ENCODE data around the gene STMP1.
"Not testable (repeated sequence)": the region's sequence is repeated elsewhere in the genome, so short reads cannot be mapped to it uniquely, and the experiment has no call there.

The STMP1 gene

DNA sequence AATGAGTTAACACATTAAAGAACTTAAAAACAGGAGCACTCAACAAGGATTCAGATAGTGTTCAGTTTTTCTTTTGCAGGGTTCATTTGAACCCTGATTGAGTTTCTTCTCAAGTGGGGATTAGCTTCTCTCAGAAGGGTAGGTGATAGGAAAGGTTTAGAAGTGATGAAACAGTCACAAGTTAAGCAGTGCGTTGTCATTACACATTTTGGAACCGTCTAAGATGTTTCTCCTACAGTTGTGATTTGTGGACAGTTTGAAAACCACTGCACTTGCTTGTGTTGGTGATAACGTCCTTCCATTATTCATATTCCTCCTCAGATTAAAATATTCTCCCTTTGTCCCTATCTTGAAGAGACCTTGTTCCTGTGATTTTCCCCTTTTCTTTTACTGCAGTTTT is 2.7 kb downstream of the STMP1 start:
- no peak for DNase-seq

DNA sequence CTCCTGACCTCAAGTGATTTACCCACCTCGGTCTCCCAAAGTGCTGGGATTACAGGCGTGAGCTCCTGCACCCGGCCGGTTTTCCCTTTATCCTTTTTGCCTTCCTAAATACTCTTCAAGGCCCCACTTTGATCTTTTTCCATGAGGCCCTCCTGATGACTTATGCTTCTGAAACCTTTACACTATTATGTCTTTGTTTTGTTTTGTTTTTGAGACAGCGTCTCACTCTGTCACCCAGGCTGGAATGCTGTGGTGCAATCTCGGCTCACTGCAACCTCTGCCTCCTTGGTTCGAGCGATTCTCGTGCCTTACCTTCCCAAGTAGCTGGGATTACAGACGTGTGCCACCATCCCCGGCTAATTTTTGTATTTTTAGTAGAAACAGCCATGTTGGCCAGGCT is 3.8 kb downstream of the STMP1 start:
- DNase-seq: no peak

DNA sequence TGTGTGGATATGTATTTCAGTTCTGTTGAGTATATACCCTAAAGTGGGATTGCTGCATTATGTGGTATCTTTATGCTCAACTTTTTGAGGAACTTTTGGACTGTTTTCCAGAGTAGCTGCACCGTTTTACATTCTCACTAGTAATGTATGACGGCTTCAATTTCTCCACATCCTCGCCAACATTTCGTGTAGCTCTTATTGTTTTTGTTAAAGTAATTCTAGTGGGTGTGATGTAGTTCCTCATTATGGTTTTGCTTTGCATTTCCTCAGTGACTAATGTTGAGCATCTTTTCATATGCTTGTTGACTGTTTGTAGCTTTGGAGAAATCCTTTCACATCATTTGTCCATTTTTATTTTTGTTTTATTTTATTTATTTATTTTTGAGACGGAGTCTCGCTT is 4.5 kb downstream of the STMP1 start:
- DNase-seq: no peak

DNA sequence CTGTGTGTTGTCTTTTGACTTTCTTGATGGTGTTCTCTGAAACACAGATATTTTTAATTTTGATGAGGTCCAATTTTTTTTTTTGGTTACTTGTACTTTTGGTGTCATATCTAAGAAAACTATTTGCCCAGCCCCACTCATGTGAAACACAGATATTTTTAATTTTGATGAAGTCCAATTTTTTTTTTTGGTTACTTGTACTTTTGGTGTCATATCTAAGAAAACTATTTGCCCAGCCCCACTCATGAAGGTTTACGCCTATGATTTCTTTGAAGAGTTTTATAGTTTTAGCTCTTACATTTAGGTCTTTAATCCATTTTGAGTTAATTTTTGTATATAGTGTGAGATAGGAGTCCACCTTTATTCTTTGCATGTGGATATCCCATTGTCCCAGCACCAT is 5.3 kb downstream of the STMP1 start:
- DNase-seq: not testable (repeated sequence)

DNA sequence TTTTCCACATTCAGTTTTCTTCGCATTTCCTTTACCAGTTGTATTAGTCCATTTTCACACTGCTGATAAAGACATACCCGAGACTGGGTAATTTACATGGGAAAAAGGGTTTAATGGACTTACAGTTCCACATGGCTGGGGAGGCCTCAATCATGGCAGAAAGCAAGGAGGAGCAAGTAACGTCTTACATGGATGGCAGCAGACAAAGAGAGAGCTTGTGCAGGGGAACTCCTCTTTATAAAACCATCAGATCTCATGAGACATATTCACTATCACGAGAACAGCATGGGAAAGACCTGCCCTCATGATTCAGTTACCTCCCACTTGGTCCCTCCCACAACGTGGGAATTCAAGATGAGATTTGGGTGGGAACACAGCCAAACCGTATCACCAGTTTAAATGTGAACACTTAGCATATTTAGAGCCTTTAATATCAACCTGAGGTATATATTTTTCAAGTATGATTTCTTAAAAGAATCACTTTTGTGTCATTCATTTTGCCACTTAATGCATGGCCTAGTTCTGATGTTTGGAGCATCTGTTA is 6.6 kb downstream of the STMP1 start:
- not testable (repeated sequence) for DNase-seq

DNA sequence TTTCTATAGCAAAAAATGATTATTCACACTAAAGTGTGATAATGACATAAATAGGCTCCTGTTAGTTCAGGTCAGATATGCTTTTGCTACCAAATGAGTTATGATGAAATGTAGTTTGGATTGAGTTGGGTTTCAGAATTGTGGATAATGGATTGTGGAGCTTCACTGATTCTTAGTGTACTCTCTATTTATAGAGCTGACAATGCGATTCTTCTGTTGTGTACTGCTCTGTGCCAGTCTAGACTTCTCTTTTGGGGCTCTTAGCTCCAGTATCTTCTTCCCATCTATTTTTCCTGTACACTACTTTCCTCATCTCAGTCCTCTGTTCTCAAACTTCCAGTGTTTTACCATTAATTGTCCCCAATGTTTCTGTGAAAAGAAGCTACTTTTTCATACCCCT is 7.5 kb downstream of the STMP1 start:
- DNase-seq: no peak

DNA sequence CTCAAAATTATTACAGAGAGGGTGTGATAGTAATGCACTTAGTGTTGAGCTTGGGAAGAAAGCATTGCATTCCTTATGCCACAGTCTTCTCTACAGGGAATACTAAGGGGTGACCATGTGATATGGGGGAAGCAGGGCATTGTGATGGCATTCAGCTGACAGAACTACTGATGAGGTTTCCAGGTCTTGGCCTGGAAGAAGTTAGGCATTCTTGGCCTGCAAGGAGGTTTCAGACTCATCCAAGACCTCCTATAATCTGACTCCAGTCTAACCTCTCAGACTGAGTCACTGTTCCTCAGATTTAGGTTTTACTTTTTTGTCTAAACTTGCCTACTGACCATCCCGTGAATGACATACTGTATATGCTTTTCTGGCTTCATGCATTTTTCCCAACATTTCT is 7.9 kb downstream of the STMP1 start:
- DNase-seq: no peak

DNA sequence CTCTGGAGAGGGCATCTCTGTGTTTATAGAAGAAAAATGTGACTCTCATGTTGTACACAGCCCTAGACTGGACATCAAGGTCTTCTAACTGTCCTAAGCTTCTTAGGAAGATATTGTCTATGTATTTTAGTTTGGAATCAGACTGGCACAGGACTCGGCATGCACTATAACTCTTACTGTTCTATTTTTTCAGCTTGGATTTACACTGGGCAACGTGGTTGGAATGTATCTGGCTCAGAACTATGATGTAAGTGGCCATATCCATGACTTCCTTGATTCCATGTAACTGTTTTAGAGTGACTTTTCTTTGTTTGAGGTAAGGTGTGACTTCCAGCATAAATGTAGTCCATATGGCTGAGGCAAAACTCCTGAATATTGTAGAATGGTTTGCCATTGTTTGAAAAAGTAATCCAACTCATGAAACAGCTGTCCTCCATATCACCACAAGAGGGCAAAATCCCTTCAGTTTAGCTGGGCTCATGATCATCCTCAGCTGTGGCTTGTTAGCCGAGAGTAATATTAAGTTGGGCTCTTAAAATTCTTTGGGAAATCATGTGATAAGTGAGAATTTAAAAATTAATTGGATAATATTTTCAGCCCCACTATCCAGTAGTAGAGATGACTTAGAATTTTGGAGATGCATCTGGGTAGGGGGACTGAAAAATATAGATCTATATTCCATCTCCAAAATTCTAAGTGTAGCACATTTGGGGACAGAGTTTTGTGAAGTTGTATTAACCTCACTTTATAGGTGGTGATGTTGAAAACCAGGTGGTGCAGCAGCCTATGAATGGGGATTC is 10.4 kb downstream of the STMP1 start:
- DNase-seq: no peak

DNA sequence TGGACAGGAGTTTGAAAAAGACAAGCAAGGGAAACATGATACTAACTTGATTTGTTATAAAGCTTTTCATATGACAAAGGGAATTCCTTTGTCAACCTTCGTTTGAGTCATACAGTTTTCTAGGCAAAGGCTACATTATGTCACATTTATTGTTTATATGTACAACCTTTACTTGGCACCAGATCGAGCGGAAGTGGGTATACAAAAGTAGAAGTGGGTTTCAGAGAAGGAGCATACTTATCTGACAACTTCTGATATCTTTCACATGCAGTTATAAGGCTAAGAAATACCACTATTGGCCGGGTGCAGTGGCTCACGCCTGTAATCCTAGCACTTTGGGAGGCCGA is 11.0 kb downstream of the STMP1 start:
- DNase-seq: no peak

DNA sequence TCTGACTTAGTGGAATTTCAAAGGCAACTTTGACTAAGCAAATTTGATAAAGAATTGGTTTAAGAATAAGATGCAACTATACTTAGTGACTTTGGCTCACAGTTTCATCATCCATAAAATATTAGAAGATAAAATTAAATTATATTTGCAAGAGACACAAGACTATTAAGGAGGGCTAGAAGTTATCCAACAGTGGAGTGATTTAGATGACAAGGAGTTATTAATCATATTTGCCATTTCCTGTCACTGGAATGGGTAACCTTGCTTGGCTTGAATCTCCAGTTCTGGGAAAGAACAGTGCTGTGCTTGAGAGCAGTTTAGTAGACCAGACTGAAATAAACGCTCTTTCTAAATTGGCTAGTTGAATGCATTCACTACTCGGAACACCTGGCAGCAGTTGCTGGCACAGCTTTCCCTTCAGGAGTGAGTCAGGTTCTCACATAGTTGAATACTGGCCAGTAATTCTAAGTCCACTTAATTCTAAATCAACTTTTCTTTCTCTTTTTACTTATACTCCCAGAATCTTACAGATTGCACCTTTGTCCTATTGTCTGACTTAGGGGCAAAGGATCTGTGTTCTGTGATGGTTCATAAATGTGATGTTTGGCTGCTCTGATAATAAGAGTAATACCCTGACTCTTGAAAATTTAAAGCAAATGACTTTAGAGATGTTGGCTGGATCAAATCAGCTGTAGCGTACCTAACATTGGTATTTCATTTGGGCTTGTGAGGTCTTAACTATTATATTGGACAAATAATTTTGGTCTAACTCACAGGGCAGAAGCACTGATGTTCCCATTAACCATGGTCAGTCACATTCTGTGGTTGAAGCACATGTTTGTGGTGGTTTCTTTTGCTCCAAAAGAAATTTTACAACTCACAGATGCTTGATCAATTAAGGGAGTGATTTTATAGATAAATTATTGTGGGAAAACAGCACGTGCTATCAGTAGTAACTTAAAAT is 16.6 kb downstream of the STMP1 start:
- DNase-seq: no peak

DNA sequence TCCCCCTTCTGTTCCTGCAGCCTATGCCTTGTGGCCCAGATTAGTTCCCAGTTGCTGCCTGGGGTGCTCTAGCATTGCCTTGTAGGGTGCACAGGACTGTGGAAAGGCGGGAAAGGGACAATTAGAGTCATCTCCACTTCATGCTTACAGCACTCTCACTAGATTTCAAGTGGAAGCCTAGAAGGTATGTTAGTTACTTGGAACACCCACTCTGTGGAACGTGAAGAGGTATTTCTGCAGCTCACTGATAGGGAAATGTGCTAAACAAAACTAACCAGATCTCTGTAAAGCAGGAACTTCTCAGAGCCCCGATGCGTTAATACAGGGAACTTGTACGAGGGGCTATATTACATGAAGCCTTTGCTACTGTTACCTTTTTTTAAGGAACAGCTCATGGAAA is 19.4 kb downstream of the STMP1 start:
- DNase-seq: no peak

DNA sequence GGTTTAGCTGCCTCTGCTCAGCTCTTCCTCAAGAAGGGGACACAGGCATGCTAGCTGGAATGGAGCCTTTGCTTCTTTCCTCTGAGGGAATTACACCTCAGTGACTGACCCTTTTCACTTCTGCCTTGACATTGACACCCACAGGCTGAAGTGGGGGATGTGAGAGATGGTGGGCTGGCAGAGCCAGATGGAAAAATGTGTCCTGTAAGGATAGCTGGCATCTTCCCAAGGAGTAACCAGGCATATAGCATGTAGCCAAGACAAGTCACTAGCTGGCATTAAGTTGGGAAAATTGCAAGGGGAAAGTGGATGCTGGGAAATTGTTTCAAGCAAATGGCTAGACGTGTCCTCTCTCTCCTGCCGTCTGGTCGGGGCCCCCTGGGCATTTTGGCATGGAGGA is 19.9 kb downstream of the STMP1 start:
- no peak for DNase-seq

DNA sequence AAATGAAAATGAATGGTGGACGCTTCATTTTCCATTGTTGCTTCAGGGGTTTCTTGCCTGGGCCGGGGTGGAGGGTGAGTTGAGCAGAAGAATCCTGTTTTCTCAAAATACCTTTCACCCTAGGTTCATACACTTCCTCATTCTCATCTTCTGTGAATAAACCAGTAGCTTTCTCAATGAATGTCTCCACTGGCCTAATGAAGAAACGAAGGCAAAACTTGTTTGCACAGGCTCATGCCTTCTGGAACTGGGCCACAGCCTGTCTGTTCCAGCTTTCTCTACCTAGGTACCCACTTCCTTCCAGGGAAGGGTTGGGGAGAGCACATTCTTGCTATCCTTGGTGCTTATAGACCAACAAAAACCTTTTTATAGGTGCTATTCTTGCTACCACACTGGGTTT is 21.3 kb downstream of the STMP1 start:
- DNase-seq: no peak

DNA sequence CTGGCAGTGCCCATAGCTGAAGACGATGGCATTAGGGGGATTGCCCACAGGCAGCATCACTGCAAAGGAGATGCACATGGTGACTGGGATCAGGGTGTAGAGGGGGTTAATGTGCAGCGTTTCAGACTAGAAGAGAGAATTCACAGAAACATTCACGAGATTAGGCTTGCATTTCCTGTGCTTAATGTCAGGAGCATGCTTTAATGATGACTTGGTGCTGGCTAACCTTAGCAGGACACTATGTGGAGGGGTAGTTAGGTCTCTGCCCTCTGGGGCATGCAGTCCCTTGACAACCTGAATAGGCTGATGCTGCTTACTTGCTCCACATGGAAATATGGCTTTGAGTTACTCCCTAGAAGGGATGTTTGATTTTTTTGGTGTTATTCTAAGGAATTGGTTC is 21.8 kb downstream of the STMP1 start:
- DNase-seq: no peak

DNA sequence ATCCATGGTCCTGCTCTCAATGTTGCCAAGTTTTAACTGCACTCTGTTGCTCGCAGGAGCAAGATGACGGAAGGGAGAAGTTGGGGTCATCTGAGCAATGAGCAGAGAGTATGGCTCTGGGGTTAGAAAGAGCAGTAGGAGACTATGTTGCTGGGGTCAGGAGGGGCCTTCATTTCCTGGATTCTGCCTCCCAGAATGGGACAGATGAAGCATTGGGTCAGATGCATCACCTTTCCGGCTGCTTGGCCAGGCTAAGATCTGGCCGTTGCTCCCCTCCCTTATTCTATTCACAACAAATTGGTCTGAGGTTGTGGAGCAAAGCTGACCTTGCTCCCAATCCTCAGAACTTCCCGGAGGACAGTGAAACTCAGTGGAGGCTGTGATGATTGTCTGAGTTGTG is 22.4 kb downstream of the STMP1 start:
- DNase-seq: no peak

DNA sequence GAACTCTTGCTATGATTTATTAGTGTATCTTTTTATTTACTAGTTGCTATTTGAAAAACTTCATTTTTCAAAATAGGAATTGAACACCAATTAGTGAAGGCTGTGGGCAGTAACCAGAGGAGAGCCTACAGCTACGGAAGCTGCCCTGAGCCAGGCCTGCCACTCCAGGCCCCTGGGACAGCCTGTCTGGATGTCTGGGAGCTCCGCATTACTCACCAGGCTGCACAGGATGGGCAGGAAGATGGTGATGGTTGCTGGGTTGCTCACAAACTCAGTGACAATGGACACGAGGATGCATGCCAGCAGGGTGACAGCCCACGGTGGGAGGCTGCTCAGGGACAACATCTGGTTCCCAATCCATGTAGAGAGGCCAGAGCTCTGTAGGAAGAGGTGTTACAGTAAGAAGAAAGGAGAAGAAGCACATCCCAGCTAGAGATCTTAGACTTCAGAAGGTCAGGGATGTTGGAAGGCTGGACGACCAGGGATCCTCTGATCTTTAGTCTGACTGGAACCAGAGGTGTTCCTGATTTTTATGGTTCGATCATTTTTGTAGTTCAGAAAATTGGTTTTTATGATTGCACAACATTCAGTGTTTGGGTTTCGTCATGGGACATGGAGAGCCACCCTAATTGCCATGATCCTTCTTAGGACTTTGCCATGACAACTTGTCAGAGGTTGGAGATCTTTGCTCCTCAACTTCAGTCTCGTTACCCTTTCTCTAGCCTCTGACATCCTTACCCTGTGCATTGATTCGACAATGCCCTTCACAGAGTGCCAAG is 23.2 kb downstream of the STMP1 start:
- DNase-seq: no peak

DNA sequence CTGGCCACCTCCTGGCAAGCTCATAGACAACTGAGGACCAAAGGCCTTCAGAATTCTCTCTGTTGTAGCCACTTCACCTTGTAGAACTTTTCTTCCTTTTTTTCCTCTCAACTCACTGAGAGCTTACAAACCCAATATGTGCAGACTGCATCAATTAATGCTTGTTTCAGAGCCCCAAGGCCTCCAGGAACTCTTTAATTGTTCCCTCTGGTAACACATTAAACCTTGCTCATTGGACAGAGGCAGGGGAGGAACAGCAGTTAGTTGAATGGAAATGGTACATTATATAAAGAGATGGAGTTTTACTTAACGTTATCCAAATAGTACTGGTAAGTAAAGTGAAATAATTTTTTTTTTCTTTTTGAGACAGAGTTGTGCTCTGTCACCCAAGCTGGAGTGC is 25.2 kb downstream of the STMP1 start:
- no peak for DNase-seq

DNA sequence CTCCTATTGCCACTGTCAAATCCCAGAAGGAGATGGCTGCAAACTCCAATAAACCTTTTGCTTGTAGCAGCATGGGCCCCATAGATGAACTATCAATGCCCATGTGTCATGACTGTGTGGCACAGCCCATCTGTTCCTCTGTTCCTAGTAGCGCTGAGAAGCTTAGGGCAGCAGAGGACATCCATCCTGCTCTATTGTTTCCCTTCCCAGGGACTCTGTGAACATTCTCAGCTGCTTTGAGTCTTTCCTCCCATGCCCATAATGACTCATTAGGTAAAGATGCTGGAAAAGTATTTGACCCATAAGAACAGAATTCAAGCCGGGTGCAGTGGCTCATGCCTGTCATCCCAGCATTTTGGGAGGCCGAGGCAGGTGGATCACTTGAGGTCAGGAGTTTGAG is 28.3 kb downstream of the STMP1 start:
- no peak for DNase-seq

DNA sequence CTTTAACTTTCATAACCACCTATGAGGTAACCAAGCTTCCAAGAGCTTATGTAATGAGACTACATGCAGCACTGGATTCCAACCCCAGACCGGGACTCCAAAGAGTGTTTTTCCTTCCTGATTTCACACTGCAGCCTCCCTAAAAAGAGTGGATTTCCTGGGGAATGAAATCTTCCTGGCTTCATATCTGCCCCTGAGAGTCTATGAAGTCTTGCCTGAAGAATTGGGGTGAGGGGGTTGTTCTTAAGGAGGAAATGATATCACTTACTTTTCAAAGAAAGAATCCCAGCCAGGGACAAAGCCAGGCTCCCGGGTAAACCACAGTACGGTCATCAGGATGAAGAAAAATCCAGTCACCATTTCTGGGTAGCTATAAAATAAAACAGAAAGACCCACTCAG is 29.7 kb downstream of the STMP1 start:
- no peak for DNase-seq

DNA sequence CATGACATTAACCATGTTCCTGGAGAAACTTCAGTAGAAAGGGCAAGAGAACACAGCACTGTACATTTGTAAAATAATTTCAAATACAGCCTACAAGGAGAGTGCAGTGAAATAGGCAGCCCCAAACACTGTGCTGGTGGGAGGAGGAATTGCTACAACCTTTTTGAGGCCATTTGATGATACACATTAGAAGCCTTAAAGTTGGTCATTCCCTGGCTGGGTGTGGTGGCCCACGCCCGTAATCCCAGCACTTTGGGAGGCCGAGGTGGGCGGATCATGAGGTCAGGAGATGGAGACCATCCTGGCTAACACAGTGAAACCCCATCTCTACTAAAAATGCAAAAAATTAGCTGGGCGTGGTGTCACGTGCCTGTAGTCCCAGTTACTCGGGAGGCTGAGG is 30.3 kb downstream of the STMP1 start:
- not testable (repeated sequence) for DNase-seq

DNA sequence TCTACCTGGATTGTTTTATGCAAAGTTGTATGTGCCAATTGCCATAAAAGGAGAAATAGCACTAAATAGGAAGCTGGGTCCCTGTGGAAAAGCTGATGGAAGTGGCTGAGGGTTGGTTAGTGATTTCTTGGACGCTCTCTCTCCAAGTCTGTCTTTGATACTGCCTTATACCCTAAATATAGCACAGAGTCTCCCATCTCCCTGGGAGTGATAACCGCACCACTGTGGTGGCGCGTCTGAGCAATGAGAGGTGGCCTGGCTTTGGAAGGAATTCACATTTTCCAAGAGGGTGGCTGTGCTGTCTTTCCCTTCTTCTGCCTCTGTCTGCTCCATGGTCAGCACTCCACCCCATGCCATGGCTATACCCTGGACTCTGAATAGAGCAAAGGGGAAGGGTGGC is 31.2 kb downstream of the STMP1 start:
- DNase-seq: no peak

DNA sequence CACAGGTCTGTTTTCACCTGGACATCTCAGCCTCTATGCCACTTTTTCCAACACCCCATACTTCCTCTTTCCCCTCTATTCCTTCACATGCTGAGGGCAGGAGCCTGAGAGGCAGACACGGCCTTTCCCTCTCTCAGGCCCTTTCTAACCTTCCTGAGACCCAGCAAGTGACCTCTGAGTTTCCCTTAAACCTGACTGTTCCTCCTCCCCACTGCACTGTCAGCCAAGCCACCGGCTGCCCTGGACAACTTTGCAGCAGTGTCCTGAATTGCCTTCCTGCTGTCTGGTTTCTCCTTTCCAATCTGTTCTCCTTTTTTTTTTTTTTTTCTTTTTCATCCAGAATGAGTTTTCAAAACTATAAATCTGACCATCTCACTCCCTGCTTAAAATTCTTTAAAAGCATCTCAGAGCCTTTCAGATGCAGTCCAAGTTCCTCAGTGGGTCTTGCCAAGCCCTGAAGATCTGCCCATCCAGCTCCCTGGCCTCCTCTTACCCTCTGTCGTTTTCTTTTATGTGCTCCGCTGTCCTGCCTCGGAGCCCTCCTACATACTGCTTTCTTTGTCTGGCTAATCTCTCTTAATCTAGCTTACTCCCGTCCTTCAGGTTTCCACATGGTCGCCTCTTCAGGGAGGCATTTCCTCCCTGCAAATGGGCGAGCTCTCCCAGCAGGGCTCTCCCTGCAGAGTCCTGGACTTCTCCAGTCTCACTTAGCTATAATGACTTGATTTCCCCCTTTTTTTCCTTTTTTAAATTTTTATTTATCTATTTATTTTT is 35.1 kb downstream of the STMP1 start:
- DNase-seq: no peak

Measured in stimulated activated CD4-positive, alpha-beta T cell treated with anti-CD3 and anti-CD28 coated beads, Interleukin-12 subunit alpha, Interleukin-12 subunit beta, amount 100 ng/mL, for 4 hours (primary cell).